ENCODE results near the gene TTC24. TPM values are rescaled to one million over a fixed set of nuclear protein-coding genes. Genes with fewer than 3 reads are reported as not detected.

Gene TTC24
- total RNA-seq, 1 donor from 2014 or later: not detected

DNA sequence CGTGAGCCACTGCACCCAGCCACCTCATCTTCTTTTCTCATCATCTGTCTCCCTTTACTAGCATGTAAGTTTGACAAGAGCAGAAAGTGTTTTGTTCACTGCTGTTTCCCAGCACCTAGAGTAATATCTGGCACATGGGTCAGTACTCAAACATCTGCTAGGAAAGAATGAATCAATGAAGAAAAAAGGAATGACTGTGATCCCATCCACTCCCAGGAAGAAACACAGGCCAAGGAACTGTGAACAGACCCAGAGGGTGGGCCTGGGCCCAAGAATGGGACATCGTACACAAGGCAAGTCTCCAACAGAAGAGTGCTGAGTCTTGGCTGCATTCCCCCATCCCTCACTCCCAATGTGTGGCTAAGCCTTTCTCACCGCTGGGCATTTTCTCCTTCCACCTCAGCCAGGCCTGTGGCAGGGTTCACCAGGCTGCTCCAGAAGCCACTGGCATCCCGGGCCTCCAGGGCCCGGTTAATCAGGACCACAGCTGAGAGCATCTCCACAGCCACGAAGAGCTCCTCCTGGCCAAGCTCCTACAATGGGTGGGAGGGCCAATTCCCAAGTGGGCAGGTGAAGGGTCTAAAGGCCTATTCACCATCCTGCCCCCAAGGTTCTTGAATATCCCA is 25.6 kb upstream of the TTC24 start:
- DNase-seq (ENCODE audit: extremely low read depth, low read depth, low spot score): no peak

DNA sequence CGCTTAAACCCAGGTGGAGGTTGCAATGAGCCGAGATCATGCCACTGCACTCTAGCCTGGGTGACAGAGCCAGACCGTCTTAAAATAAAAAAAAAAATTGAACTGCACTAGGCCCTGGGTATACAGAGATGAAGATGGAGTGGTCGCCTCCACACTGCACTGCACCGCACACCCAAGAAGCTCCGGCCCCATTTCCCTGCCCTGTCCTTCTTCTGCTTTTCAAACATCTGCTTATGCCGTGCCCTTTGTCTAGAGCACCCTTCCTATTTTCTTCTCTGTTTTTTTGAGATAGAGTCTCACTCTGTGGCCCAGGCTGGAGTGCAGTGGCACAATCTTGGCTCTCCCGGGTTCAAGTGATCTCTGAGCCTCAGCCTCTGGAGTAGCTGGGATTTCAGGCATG is 24.6 kb upstream of the TTC24 start:
- DNase-seq (ENCODE audit: extremely low read depth, low read depth, low spot score): no peak

DNA sequence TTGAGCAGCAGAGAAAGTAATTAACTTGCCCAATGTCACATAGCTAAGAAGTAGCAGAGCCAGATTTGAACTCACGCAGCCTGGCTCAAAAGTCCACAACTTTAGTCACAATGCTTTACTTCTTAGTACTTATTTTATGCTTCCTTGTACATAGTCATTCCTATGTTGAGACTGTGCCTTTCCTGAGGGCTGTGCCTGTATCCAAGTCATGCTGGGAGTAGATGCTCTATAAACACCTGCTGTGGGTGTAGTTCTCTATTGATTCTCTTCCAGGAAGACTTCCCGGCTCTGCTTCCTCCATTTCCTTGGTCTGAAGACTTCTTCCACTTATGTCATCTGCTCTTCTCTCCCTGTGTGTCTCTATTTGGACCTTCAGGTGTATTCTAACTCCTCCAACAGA is 23.8 kb upstream of the TTC24 start:
- DNase-seq (ENCODE audit: extremely low read depth, low read depth, low spot score): no peak

DNA sequence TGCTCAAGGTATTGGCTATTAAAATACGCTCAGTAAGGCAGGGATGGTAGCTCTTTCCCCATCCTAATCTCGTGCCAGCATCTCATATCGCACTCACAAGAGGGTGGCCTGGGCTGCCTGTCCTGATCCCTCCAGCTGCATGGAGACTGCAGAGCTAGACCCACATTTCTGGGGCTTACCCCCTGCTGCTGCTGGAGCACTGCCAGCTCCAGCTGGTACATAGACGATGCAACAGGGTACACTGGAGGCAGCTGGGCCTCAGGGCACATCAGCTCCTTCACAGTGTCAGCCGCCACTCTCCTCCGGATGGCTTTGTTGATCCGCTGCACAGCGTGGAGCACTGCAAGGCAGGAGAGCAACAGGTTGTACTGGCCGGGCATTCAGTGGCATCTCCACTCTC is 23.2 kb upstream of the TTC24 start:
- DNase-seq (ENCODE audit: extremely low read depth, low read depth, low spot score): no peak

DNA sequence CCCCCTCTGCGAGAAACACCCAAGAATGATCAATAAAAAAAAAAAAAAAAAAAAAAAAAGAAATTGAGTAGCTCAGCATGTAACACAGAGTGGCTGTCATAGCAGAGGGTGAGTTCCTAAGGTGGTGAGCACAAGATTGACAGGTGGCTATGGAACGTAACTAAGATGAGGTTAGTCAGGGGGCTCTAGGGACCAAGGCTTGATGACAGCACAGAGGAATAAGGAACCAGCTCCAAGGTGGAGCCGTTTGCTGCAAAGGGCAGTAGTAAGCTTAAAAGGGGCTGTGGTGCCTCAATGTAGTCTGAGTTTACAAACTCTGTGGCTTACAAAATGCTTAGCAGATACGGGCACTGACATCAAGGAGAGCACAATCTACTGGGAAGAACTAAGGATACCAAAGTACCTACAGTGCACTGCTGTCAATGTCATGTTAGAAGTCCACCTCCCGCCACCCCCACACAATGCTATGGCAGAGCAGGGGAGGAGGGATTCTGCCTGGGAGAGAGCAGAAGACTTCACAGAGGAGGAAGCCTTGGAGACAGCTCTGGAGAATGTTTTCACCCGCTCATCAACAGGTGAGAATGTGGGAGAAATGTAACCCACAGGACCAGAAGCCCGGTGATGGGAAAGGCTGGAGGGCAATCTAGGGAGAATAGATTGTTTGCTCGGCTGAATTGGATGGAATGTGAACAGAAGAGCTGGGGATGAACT is 20.3 kb upstream of the TTC24 start:
- DNase-seq (ENCODE audit: extremely low read depth, low read depth, low spot score): no peak

DNA sequence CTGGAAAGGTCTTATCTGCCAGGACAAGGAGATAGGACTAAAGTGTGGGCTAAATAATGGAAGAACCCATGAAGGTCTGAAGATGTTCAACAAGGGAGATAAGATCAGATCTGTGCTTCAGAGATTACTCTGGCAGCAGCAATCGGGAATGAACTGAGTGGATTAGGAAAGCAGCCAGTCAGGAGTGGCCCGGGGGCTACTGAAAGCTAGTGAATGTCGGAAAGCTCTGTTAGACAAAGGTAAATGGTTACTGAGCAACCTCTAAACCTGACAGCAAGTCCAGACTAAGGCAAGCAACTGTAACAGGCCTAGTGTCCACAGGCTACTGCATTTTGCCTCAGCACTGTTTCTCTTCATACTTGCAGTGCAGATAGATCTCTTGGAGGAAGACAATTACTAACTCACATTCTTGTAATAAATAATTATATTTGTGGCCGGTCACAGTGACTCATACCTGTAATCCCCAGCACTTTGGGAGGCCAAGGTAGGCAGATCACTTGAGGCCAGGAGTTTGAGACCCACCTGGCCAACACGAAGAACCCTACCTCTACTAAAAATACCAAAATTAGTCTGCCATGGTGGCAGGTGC is 19.6 kb upstream of the TTC24 start:
- no peak for DNase-seq (ENCODE audit: extremely low read depth, low read depth, low spot score)

DNA sequence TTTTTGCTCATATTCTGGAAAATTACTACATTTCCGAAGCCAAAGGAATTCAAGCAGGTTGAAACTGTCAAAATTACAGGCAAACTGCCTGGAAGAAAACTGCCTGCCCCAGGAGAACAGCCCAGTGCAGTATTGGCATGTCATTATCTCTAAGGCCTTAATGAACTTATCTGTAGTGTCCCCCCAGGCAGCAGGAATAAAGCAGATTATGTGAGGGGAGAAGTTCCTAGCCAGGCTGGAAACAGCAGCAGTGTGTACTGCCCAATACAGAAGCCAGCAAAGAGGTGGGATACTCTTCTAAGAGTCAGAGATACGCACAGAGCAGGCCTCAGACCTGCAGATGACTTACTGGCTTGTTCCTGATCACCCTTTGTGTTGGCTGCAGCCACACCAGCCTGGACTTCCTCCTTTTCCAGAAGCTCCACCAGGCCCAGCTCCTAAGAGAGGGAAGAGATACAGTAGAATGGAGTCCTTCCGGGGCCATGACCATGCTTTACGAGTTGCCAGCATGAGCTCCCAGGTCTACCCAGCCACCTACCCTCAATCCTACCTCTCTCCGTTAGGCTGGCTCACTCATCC is 18.8 kb upstream of the TTC24 start:
- no peak for DNase-seq (ENCODE audit: extremely low read depth, low read depth, low spot score)

DNA sequence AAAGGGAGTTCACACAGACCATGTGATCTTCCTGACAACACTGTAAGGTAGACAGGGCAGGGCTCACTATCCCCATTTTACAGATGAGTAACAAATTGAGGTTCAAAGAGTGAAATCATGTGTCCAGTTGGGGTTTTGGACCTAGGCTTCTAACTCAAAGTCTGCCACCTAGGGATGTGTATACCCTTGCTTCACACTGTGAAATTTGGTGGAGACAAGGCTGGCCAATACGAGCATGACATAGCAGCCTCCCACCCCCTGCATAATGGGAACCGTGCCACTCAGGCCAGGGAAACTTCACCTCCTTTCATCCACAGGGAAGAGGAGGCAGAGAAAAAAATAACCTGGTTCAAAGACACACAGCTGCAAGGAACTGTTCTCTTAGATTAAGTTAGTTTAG is 14.0 kb upstream of the TTC24 start:
- no peak for DNase-seq (ENCODE audit: extremely low read depth, low read depth, low spot score)

DNA sequence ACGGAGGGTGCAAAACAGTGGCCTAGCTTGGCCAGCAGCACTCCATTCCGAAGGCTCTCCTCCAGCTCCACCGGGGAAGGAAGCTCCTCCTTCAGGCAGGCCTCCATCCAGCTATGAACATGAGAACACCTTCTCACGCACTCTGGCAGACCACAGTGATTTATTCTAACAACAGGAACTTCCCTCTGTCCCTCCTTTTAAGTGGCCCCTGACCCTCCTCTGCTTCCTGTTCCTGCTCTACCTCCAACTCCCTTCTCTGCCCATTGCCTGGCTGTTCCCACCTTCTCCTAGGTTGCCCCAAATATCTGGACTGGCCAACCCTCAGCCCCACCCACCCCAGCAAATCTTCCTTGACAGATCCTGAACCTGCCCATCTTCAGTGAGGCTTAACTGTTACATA is 13.1 kb upstream of the TTC24 start:
- no peak for DNase-seq (ENCODE audit: extremely low read depth, low read depth, low spot score)

DNA sequence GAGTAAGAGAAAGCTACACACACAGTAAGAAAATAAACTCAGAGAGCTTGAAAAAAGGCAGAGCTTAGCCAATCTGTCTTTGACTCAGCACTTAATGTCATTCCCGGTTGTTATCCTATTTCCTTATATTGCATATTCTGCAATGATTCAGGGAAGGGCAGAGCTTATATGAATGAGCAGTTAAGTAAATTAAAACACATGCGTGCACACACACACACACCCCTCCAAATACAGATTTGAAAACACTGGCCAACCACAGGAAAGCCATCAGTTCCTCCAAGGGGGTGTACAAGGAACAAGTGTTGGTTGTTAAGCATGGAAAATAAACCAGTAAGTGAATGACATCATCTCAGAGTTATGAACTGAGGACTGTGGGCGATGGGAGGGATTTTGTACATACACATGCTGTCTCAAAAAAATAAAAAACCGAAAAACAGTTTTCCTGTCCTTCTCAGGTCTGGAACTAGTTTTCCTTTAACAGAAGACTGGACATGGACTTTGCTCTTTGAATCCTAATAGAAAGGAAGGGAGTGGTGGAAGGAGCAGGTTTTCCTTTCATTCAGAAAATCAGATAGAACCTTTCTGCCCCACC is 8.2 kb upstream of the TTC24 start:
- DNase-seq (ENCODE audit: extremely low read depth, low read depth, low spot score): peak; percentile 48

DNA sequence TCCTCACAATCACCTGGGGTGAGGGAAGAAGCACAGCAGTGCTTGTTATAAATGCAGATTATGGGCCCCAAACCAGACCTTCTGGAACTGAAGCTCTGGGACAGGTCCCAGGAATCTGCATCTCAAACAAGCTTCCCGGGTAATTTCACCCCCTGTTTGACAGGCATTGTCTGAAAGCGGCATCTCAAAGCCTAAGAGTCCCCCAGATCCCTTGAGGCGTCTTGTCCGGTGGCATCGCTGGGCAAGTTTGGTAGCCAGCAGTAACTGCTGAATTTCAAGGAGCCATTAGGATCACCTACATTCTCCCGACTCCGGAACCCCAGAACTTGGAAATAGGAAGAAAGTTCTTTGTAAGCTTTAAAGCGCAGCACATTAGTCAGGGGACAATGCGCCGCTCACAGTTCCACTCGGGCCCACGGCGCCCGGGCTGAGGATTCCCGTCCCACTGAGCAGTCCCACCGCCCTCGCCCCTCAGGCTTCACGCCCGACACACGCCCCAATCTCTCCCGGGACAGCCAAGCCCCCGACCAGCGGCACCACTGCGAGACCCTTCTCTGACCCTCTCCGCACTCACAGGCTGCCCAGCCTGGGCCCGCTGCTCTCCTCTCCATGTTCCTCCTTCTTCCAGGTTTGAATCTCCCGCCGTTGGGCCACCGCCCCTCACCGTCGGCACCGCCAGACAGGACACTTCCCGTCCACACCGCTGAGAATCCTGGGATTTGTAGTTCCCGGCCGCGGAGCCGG is 7.4 kb upstream of the TTC24 start, which contains the start of gene IQGAP3:
Gene IQGAP3, minus strand, starts transcription at position 647 of the 744 bp plus-strand sequence. Its CDS starts 36 bp downstream, at position 611.
- DNase-seq (ENCODE audit: extremely low read depth, low read depth, low spot score): no peak

DNA sequence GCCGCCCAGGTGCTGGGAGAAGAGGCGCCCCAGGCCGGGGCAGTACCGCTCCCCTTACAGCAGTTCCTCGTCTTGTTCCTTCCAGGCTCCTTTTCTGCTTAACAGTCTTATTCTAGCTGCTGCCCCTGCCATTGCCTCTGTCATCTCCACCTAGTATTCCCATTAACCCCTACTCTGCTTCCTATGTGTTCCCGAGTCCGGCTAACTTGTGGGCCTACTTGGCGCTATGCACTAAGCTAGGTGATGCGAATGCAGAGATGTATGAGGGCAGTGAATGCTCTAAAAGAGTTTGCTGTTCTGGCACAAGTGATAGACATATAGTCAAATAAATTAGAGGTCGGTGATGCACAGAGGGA is 6.9 kb upstream of the TTC24 start:
- DNase-seq (ENCODE audit: extremely low read depth, low read depth, low spot score): no peak

DNA sequence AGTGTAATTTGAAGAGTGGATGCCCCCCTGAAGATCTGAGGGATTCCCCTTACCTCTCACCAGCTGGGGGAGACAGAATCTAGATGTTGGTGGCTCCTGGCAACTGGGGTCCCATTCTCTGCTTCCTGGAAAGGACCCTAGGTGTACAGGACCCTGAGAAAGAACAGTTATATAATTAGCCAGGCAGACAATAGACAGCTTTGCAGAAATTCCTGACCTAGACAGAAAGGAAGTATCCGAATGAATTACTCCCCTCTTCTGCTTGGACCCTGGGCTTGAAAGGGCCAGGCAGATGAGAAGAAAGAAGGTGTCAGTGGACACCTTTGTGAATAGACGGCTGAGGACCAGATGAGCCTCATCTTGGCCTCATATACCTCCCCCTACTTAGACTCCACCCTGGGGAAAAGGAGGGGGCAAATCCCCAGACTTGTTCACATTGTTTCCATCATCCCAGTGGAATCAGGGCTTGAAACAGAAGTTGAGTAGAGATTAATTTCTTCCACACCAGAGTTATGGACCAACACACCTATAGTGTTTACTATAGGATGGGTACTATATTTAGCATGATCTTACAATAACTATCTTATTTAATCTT is 5.4 kb upstream of the TTC24 start:
- DNase-seq (ENCODE audit: extremely low read depth, low read depth, low spot score): no peak

DNA sequence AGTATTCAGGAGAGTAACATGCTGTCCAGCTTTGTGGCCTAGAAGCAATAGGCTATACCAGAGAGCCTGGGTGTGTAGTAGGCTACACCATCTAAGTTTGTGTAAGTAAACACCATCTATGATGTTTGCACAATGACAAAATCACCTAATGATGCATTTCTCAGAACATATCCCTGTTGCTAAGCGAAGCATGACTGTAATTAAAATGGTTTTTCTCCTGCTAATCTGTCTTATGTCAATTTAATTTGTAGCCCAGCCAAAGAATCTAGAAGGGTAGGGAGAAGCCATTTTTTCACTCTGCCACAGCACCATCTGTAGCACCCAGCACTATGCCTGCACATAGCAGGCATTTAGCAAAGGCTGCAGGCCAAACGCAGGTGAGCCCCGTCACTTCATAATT is 2.0 kb upstream of the TTC24 start:
- DNase-seq (ENCODE audit: extremely low read depth, low read depth, low spot score): no peak

DNA sequence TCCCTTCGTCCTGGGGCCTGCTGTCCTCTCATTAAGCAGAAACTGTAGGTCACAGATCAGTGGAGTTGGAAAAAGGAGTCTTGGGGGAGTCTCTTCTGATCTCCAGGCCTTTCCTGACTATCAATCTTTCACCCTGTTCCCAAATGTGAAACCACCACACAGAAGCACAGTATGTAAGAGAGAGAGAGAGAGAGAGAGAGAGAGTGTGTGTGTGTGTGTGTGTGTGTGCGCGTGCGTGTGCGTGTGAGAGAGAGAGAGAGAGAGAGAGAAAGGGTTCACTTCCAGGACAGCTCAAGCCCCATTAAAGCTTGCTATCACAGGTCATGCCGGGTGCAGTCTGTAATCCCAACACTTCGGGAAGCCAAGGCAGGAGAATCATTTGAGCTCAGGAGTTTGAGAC is 1.5 kb upstream of the TTC24 start:
- no peak for DNase-seq (ENCODE audit: extremely low read depth, low read depth, low spot score)

DNA sequence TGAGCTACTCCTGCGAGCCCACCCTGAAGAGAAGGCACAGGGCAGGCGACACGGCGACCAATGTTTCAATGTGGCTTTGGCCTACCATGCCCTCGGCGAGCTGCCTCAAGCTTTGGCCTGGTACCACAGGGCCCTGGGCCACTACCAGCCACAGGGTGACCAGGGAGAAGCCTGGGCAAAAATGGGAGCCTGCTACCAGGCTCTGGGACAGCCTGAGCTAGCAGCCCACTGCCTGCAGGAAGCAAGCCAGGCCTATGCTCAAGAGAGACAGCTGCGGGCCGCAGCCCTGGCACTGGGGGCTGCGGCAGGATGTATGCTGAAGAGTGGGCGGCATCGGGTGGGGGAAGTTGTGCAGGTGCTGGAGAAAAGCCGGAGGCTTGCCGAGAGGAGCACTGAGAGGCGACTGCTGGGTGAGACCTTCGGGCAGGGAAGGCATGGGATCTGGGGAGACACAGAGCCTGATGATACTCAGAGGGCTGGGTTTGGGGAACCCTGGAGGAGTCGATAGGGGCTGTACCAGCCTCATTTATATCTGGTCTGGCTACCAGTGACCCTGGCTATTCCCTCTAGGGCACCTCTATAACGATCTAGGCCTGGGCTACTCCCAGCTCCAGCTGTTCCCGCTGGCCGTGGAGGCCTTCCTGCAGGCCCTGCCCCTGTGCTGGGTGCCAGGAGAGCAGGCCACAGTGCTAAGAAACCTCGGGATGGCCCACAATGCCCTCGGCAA is 2.3 kb downstream of the TTC24 start:
- no peak for DNase-seq (ENCODE audit: extremely low read depth, low read depth, low spot score)

DNA sequence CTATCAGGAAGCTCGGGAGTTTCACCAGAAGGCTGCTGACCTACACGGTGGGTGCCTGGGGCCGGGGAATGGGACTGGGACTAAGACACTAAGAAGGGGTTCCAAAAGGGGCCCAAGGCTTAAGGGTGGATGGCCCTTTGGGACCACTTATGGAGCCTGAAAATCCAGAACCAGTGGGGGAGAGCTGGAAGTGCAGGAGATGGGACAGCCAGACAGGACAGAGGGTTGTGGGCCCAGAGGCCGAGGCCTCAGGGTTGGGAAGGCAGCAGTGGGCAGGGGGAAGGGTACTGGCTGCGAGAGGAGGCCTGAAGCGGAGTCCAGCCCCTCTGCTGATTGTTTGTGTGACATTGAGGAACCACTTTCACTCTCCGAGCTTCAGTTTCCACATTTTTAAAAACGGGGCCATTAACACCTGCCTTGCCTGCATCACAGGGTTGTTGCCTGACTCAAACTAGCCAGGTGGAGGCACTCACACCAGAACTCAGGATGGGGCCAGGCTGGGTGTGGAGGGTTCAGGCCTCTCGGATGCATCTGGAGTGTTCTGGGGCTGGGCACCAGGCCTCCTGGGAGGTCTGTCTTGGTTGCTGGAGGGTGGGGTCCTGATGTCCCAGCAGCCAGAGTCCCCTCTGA is 3.0 kb downstream of the TTC24 start:
- no peak for DNase-seq (ENCODE audit: extremely low read depth, low read depth, low spot score)

DNA sequence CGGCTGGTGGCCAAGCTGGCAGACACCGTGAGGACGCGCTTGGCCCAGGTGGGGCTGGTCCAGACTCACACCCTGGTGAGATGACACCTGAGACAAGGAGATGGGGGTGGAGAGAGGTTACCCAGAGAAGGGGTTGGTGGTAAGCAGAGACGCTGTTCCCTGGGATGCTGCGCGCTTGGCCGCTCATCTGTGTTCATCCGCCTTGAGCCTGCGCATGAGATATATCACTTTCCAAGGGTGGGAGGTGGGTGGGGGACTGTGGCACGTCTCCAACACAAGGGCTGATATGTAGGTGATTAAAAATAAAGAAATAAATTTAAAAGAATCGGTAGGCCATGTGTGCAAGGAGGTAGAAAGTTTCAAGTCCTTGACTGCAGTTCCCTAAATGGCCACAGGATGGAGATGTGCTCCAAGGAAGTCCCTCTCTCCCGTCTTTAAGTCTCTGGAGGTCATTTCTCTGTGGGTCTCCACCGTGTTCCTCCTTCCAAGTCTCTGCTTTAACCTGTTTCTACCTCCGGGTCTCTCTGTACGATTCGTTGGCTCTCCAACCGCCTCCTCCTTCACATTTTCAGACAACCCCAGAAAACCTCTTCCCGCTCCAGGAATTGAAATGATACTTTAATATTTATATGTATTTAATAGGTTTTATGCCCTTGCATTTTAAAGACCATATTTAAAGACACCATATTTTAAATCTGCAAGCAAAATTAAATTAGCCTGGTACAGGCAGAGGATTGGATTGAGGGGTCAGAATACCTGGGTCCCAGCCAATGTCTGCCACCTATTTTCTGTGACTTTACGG is 4.5 kb downstream of the TTC24 start:
- peak; percentile 80 for DNase-seq (ENCODE audit: extremely low read depth, low read depth, low spot score)

DNA sequence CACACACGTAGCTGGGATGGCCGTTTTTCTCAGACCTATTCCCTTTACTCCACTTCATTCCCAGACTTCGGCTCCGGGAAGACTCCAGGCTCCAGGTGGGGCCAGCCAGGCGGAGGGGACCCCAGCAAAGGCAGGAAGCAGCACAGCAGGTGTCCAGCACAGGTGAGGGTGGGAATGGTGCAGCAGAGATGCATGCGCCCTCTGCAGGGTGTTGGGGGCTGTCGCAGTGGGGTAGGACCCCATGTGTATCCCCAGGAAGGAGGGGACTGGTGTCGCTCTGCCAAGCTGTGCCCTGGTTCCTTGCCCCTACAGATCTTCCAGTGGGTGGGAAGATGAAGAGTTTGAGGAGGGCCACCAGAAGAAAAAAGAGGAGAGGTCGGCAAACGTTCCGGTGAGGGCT is 5.3 kb downstream of the TTC24 start:
- DNase-seq (ENCODE audit: extremely low read depth, low read depth, low spot score): no peak
